Type B pancreatic cell (in vitro differentiated cells): ENCODE data around the gene NSUN2. TPM values are rescaled to one million over a fixed set of nuclear protein-coding genes. Genes with fewer than 3 reads are reported as not detected.
"Not testable (repeated sequence)": the region's sequence is repeated elsewhere in the genome, so short reads cannot be mapped to it uniquely, and the experiment has no call there.

Experiments used
- DNase-seq: peaks from one replicate; pipeline ENCODE4 v3.0.0; 2021; ENCODE audit warnings: mixed read lengths; ENCODE audit not compliant: unreplicated experiment; ENCODE audit errors: extremely low spot score
- H3K27ac Mint-ChIP-seq: 2 replicates; pipeline ENCODE4 v1.8.0; 2021; ENCODE audit warnings: mild to moderate bottlenecking, mixed read lengths
- H3K27me3 Mint-ChIP-seq: 2 replicates; pipeline ENCODE4 v1.8.0; 2021; ENCODE audit warnings: mixed read lengths
- H3K36me3 Mint-ChIP-seq: 2 replicates; pipeline ENCODE4 v1.8.0; 2021; ENCODE audit warnings: mixed read lengths
- H3K4me1 Mint-ChIP-seq: one replicate; pipeline ENCODE4 v1.8.0; 2021; ENCODE audit warnings: mixed read lengths; ENCODE audit not compliant: unreplicated experiment
- H3K4me3 Mint-ChIP-seq: 2 replicates; pipeline ENCODE4 v1.8.0; 2021; ENCODE audit warnings: mild to moderate bottlenecking, mixed read lengths
- H3K9me3 Mint-ChIP-seq: 2 replicates; pipeline ENCODE4 v1.8.0; 2021; ENCODE audit warnings: mixed read lengths
- total RNA-seq: library from RNA; stranded (reverse); gene quantifications from 2 replicates; pipeline ENCODE4 v1.2.1, GENCODE V29; 2021; ENCODE audit warnings: low replicate concordance
- TF ChIP-seq, protein P1 (sequence below): fragments of 200-600 bp; sonication (generic); conservative IDR thresholded peaks from 2 replicates; pipeline ENCODE4 v1.5.0; 2021; ENCODE audit warnings: antibody characterized with exemption, mild to moderate bottlenecking

The NSUN2 gene
- total RNA-seq, 1 donor from 2014 or later: 59.8 TPM

DNA sequence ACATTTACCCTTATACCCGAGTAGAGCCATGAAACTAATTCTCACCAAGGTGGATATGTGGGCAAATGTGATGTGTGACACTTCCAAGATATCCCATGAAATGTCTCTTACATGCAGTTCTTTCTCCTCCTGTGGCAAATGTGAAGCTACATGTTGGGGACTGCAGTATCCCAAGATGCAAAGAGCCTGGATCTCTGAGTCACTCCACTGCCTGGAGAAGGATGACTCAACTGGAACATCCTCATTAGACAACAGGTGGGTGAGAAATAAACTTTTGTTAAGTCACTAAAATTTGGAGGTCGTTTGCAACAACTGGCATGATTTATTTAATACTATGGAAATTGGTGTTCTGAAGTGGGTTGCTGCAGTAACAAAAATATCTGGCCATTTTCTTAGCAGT lies 43.9 kb upstream of the NSUN2 start:
- H3K27me3 Mint-ChIP-seq: peaks cover 6% of the 10 kb centered on the region
- H3K4me3 Mint-ChIP-seq: no peak overlapping the region
- TF ChIP-seq, protein P1, sequence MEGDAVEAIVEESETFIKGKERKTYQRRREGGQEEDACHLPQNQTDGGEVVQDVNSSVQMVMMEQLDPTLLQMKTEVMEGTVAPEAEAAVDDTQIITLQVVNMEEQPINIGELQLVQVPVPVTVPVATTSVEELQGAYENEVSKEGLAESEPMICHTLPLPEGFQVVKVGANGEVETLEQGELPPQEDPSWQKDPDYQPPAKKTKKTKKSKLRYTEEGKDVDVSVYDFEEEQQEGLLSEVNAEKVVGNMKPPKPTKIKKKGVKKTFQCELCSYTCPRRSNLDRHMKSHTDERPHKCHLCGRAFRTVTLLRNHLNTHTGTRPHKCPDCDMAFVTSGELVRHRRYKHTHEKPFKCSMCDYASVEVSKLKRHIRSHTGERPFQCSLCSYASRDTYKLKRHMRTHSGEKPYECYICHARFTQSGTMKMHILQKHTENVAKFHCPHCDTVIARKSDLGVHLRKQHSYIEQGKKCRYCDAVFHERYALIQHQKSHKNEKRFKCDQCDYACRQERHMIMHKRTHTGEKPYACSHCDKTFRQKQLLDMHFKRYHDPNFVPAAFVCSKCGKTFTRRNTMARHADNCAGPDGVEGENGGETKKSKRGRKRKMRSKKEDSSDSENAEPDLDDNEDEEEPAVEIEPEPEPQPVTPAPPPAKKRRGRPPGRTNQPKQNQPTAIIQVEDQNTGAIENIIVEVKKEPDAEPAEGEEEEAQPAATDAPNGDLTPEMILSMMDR: no peak
- peaks cover 9% of the 10 kb centered on the region for H3K36me3 Mint-ChIP-seq
- DNase-seq: no peak
- peaks cover 23% of the 10 kb centered on the region for H3K9me3 Mint-ChIP-seq
- H3K4me1 Mint-ChIP-seq: no peaks in the 10 kb centered on the region
- no peak overlapping the region for H3K27ac Mint-ChIP-seq

DNA sequence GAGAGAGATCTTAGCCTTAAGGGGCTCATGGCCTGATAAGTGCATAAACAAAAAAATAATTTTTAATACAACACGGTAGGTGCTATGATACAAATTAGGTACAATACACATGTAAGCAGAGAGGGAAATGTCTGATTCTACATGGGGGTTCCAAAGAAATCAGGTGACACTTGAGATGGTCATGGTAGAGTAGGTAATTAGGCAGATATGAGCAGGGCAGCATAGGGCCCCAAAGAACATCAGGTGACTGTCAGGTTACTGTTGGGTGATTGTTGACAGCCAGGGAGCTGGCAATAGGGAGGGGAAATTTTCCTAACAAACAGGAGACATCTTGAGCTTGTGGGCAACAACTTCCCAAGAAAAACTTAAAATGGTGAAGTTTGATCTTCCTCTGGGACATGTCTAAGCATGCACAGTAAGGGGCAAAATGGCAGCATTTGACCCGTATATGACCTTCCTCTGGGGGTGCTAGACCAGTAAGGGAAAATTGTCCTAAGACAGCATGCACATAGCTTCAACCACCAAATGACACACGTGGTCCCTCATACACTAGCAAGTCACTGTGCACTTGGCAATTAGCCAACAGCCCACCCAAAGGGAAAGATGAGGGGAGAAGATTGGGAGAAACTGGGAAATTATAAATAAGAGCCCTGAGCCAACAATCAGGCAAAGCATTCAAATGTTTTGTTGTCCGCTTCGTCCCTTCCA lies 43.1 kb upstream of the NSUN2 start:
- DNase-seq: no peak
- Mint-ChIP-seq H3K27ac (no peak overlapping the region), H3K27me3 (peaks cover 3% of the 10 kb centered on the region), H3K4me3 (no peak overlapping the region), H3K9me3 (peaks cover 23% of the 10 kb centered on the region), H3K4me1 (no peaks in the 10 kb centered on the region), H3K36me3 (peaks cover 15% of the 10 kb centered on the region)
- TF ChIP-seq, protein P1: no peak

DNA sequence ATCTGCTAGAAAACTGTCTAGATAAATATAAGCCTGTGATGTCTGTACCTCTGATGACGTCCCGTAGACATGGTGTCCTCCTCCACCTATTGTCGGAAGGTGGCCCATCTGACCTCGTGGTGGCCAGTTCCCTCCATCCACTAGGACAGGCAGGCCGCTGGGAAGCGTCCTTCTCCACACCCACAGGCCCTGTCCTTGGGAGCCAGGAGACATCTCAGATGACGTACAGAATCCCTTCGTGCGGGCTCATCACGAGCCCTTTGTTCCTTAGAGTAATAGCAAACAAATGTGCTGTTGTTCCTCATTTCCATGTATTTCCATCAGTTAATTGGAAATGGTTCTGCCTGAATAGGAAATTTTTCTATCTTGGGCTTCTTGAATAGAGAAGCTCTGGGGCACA lies 42.0 kb upstream of the NSUN2 start:
- H3K9me3 Mint-ChIP-seq: peaks cover 23% of the 10 kb centered on the region
- TF ChIP-seq, protein P1: no peak
- H3K4me1 Mint-ChIP-seq: no peaks in the 10 kb centered on the region
- no peak overlapping the region for H3K4me3 Mint-ChIP-seq
- no peak overlapping the region for H3K27ac Mint-ChIP-seq
- peaks cover 21% of the 10 kb centered on the region for H3K36me3 Mint-ChIP-seq
- no peaks in the 10 kb centered on the region for H3K27me3 Mint-ChIP-seq
- DNase-seq: no peak

DNA sequence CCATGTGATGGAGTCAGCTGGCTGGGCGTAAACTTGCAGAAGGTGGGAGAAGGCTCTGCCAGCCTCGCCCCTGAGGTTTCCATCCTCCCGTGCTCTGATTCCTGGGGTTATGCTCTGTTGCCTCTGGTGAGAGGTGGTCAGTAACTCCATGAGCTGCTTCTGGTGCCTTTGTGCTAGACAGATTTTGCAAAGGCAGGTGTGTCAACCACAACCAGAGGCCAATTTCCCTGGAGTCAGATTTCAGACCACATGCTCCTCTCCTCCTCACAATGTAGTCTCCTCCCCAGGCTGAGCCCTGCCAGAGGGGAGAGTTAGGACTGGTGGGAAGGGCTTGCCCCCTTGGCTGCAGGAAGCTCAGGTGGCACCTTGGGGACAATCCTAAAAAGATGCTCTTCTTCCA lies 41.6 kb upstream of the NSUN2 start:
- H3K36me3 Mint-ChIP-seq: peaks cover 21% of the 10 kb centered on the region
- no peaks in the 10 kb centered on the region for H3K4me1 Mint-ChIP-seq
- H3K27me3 Mint-ChIP-seq: no peaks in the 10 kb centered on the region

DNA sequence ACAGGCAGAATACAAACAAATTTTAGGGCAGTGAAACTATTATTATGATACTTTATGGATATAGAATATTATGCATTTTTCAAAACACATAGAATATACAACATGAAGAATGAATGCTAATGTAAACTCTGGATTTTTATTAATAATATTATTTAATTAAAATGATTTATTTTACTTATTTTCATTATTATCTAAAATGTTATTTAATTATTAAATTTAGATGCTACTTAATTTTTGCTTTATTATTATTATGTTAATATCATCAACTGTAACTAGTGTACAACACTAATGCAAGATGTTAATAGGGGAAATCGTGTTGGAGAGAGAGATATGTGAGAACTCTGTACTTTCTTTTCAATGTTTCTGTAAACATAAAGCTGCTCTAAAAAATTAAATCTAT lies 41.1 kb upstream of the NSUN2 start:
- DNase-seq: no peak
- H3K27ac Mint-ChIP-seq: no peak overlapping the region
- TF ChIP-seq, protein P1: no peak
- H3K4me1 Mint-ChIP-seq: no peaks in the 10 kb centered on the region
- no peaks in the 10 kb centered on the region for H3K27me3 Mint-ChIP-seq
- H3K9me3 Mint-ChIP-seq: peaks cover 23% of the 10 kb centered on the region
- no peak overlapping the region for H3K4me3 Mint-ChIP-seq
- H3K36me3 Mint-ChIP-seq: peaks cover 21% of the 10 kb centered on the region

More for the DNA sequence above, 41.6 kb upstream of the NSUN2 start:
- H3K27ac Mint-ChIP-seq: no peak overlapping the region
- peaks cover 23% of the 10 kb centered on the region for H3K9me3 Mint-ChIP-seq
- TF ChIP-seq, protein P1: no peak
- no peak for DNase-seq
- no peak overlapping the region for H3K4me3 Mint-ChIP-seq

DNA sequence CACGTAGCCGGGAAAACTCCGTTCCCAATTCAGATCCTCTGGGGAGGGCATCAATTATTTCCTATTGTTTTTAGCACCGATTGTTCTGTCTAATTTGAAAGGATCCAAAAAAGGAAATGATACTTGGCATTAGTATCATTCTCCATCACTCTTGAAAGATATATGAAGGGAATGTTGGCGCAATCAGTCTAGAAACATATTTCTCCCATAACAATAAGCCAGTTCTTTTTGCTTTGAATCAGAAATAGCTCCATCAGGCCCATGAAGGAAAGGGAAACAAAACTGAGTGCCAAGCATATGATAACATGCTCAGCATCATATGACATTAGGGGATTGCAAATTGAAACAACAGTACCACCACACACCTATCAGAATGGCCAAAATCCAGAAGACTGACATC lies 40.2 kb upstream of the NSUN2 start:
- DNase-seq: no peak
- Mint-ChIP-seq H3K9me3 (peaks cover 23% of the 10 kb centered on the region), H3K4me3 (no peak overlapping the region), H3K4me1 (no peaks in the 10 kb centered on the region), H3K27ac (no peak overlapping the region), H3K36me3 (peaks cover 21% of the 10 kb centered on the region), H3K27me3 (no peaks in the 10 kb centered on the region)
- TF ChIP-seq, protein P1: no peak

DNA sequence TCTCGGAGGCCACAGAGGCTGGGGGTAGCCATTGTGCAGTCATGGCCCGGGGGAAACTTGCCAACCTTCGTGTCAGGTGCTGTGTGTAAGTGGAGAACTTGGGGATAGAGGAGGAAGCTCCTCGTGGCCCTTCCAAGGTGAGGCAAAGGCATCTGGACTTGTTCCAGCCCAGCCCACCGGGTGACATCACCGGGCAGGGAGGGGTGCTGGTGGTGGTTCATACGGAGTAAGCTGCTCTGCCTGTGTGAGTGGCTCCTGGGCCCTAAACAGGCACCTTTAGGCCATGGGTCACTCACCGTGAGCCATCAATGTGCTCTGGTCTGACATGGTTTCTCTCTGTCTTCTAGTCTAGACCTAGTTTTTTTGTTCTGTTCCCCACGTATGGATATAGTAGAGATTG lies 35.9 kb upstream of the NSUN2 start:
- not testable (repeated sequence) for DNase-seq, H3K27me3 Mint-ChIP-seq, H3K9me3 Mint-ChIP-seq, H3K4me3 Mint-ChIP-seq, H3K4me1 Mint-ChIP-seq, H3K27ac Mint-ChIP-seq
- peaks cover 24% of the 10 kb centered on the region for H3K36me3 Mint-ChIP-seq
